HCT116 (cell line): ENCODE results near the gene SH3PXD2A. TPM values are rescaled to one million over a fixed set of nuclear protein-coding genes. Genes with fewer than 3 reads are reported as not detected.

Experiments
- ATAC-seq: fragments of 200-7000 bp; cut with Tn5 transposase; 2 replicates; pipeline ENCODE4 v1.9.1; 2020; ENCODE audit warnings: mild to moderate bottlenecking, moderate library complexity
- BruUV-seq: library from RNA; stranded (reverse); fragments of 400-500 nt; replicated peaks from 2 replicates; lab custom pipeline; 2021; lab: Mats Ljungman, UMichigan
- CTCF ChIA-PET: fragments of 300-600 bp; sonication (Branson Sonifier 250); formaldehyde crosslinking; loops from one replicate; lab custom pipeline; 2021; ENCODE audit warnings: antibody characterized with exemption; lab: Charles Lee
- POLR2A ChIA-PET: fragments of 300-600, 350-600 bp; sonication (Branson Sonifier 250); formaldehyde crosslinking; loops from one replicate; lab custom pipeline; 2021; ENCODE audit warnings: antibody characterized with exemption; lab: Charles Lee
- RAD21 ChIA-PET, 2 experiments: fragments of 300-600 bp; sonication (Branson Sonifier 250); formaldehyde crosslinking; loops; one replicate each; lab custom pipeline; 2023; ENCODE audit warnings: low total read pairs in 2 of 2; ENCODE audit not compliant: uncharacterized antibody in 2 of 2, unreplicated experiment in 2 of 2, low non-redundant PET in 1 of 2; lab: Charles Lee
- DNase-seq: peaks from one replicate; pipeline ENCODE4 v3.0.0-alpha.2; 2010; ENCODE audit warnings: low read depth, low spot score
- H2AFZ ChIP-seq: fragments of 200-600 bp; shearing (Covaris generic), sonication (generic); 2 replicates; pipeline ENCODE4 v1.6.1; 2017; ENCODE audit warnings: low read depth, mixed run types, mixed read lengths, antibody characterized with exemption, low read length; ENCODE audit not compliant: poor library complexity, severe bottlenecking
- H3K27ac ChIP-seq: 2 replicates; pipeline ENCODE4 v1.5.1; 2012; ENCODE audit warnings: low read depth, low read length
- H3K27me3 ChIP-seq: fragments of 200-600 bp; sonication (generic); 2 replicates; pipeline ENCODE4 v1.6.1; 2016; ENCODE audit warnings: mixed run types, low read length, mixed read lengths; ENCODE audit not compliant: insufficient read depth
- H3K36me3 ChIP-seq, 2 experiments: fragments of 200-500 bp in 1 of 2; fragments of 200-600 bp in 1 of 2; sonication (Bioruptor generic) in 1 of 2; sonication (generic) in 1 of 2; 2 replicates each; pipeline versions ENCODE4 v1.5.1 to v1.6.1; 2014 to 2016; ENCODE audit warnings: low read length in 2 of 2, inconsistent platforms in 1 of 2, mixed read lengths in 1 of 2, mixed run types in 1 of 2; ENCODE audit not compliant: insufficient read depth in 2 of 2, control insufficient read depth in 1 of 2
- H3K4me1 ChIP-seq, 2 experiments: fragments of 200-600 bp in 1 of 2; sonication (generic) in 1 of 2; 2 replicates each; pipeline versions ENCODE4 v1.5.1 to v1.6.1; 2012 to 2017; ENCODE audit warnings: low read length in 2 of 2, inconsistent platforms in 1 of 2, mild to moderate bottlenecking in 1 of 2, mixed read lengths in 1 of 2, mixed run types in 1 of 2, moderate library complexity in 1 of 2; ENCODE audit not compliant: insufficient read depth in 2 of 2, control insufficient read depth in 1 of 2
- H3K4me2 ChIP-seq: fragments of 200-600 bp; sonication (generic); 2 replicates; pipeline ENCODE4 v1.6.1; 2017; ENCODE audit warnings: mixed run types, low read length, mixed read lengths
- H3K4me3 ChIP-seq, 2 experiments: fragments of 200-600 bp in 1 of 2; sonication (generic) in 1 of 2; replicated peaks in 1 of 2; 2 replicates each; pipeline ENCODE4 v1.5.1; 2011 to 2016; ENCODE audit warnings: low read length in 2 of 2, control low read depth in 1 of 2, low read depth in 1 of 2, mild to moderate bottlenecking in 1 of 2, mixed read lengths in 1 of 2, mixed run types in 1 of 2
- H3K79me2 ChIP-seq: fragments of 200-600 bp; sonication (generic); 2 replicates; pipeline ENCODE4 v1.6.1; 2017; ENCODE audit warnings: mild to moderate bottlenecking, mixed run types, low read length, moderate library complexity, mixed read lengths; ENCODE audit not compliant: insufficient read depth
- H3K9ac ChIP-seq: fragments of 200-600 bp; sonication (generic); 2 replicates; pipeline ENCODE4 v1.6.1; 2016; ENCODE audit warnings: low read length, mixed read lengths
- H3K9me2 ChIP-seq: fragments of 200-600 bp; sonication (generic), shearing (Covaris generic); 2 replicates; pipeline ENCODE4 v1.6.1; 2017; ENCODE audit warnings: mixed run types, mild to moderate bottlenecking, moderate library complexity; ENCODE audit not compliant: insufficient read depth
- H3K9me3 ChIP-seq, 2 experiments: fragments of 200-500 bp in 1 of 2; fragments of 200-600 bp in 1 of 2; sonication (Bioruptor generic) in 1 of 2; sonication (generic) in 1 of 2; 2 replicates each; pipeline ENCODE4 v1.6.1; 2014 to 2017; ENCODE audit warnings: low read length in 2 of 2, mixed read lengths in 2 of 2, inconsistent platforms in 1 of 2, low read depth in 1 of 2, mild to moderate bottlenecking in 1 of 2, mixed run types in 1 of 2, moderate library complexity in 1 of 2; ENCODE audit not compliant: control insufficient read depth in 1 of 2, insufficient read depth in 1 of 2
- H4K20me1 ChIP-seq: fragments of 200-600 bp; sonication (generic), shearing (Covaris generic); 2 replicates; pipeline ENCODE4 v1.6.1; 2017; ENCODE audit warnings: mixed run types, mild to moderate bottlenecking, moderate library complexity; ENCODE audit not compliant: insufficient read depth
- POLR2AphosphoS5 ChIP-seq: IDR thresholded peaks from 2 replicates; pipeline ENCODE4 v1.6.1; 2011; ENCODE audit warnings: mild to moderate bottlenecking, low read depth, low read length, moderate library complexity
- SIN3A ChIP-seq: IDR thresholded peaks from 2 replicates; pipeline ENCODE4 v1.6.1; 2012; ENCODE audit warnings: low read depth
- TCF7L2 ChIP-seq: IDR thresholded peaks from 2 replicates; pipeline ENCODE4 v1.7.0; 2011; ENCODE audit warnings: borderline replicate concordance, inconsistent platforms; ENCODE audit not compliant: insufficient read depth, insufficient read length; ENCODE audit errors: extremely low read depth
- YY1 ChIP-seq: IDR thresholded peaks from 2 replicates; pipeline ENCODE4 v1.6.1; 2011; ENCODE audit warnings: low read length, low read depth, moderate library complexity, mild to moderate bottlenecking; ENCODE audit not compliant: insufficient replicate concordance; ENCODE audit errors: extremely low read depth
- ZBTB33 ChIP-seq: IDR thresholded peaks from 2 replicates; pipeline ENCODE4 v1.6.1; 2011; ENCODE audit warnings: mild to moderate bottlenecking, low read length, moderate library complexity; ENCODE audit not compliant: insufficient replicate concordance; ENCODE audit errors: extremely low read depth
- ZFX ChIP-seq: fragments of 450-650 bp; IDR thresholded peaks from 2 replicates; pipeline ENCODE4 v1.6.1; 2017
- intact Hi-C: fragments of 100-400 bp; cut with micrococcal nuclease; formaldehyde crosslinking; loops from 2 replicates; pipeline ENCODE4 v1.10.0; 2022
- total RNA-seq: library from RNA; stranded (reverse); gene quantifications from one replicate; pipeline ENCODE4 v1.2.1, GENCODE V29; 2021; ENCODE audit not compliant: unreplicated experiment
- TF ChIP-seq, protein P1 (sequence below): IDR thresholded peaks from 2 replicates; pipeline ENCODE4 v1.6.1; 2012

SH3PXD2A gene
- total RNA-seq, 1 experiment from 2014 or later = 8.7 TPM

GRCh38 chr10:103616705-103617601, 238.4 kb downstream of the SH3PXD2A start (continued):
- TF ChIP-seq TCF7L2 (no peak), POLR2AphosphoS5 (no peak), SIN3A (no peak)

GRCh38 chr10:103614306-103615158, 240.8 kb downstream of the SH3PXD2A start:
- no peak overlapping the region for H3K4me2 ChIP-seq
- BruUV-seq = no TSS peak
- no peaks in the 10 kb centered on the region for H4K20me1 ChIP-seq
- ATAC-seq = no peak
- ChIA-PET RAD21 (no interaction called here), POLR2A (no interaction called here), CTCF (interaction anchor here (1.8 to 3.0 kb wide), 3 partner anchors 9 to 72 kb away, joined by 5 to 12 read pairs (median 6); no protein-coding TSS in a partner anchor)
- no peaks in the 10 kb centered on the region for H3K79me2 ChIP-seq
- no peaks in the 10 kb centered on the region for H3K9me3 ChIP-seq
- H3K27ac ChIP-seq = no peak overlapping the region
- H3K9me2 ChIP-seq = no peaks in the 10 kb centered on the region
- H3K4me3 ChIP-seq = no peak overlapping the region
- intact Hi-C loops = no loop called here
- no peak for TF ChIP-seq POLR2AphosphoS5
- TF ChIP-seq YY1 = no peak
- no peak for TF ChIP-seq ZFX
- TF ChIP-seq ZBTB33 = no peak
- TF ChIP-seq, protein P1, sequence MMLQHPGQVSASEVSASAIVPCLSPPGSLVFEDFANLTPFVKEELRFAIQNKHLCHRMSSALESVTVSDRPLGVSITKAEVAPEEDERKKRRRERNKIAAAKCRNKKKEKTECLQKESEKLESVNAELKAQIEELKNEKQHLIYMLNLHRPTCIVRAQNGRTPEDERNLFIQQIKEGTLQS = no peak
- H2AFZ ChIP-seq = no peak overlapping the region
- no peak for DNase-seq
- H3K9ac ChIP-seq = no peak overlapping the region
- H3K36me3 ChIP-seq = no peaks in the 10 kb centered on the region
- no peaks in the 10 kb centered on the region for H3K27me3 ChIP-seq
- peaks cover 0 to 5% of the 10 kb centered on the region in 2 experiments; a peak in 1 of 4 replicates for H3K4me1 ChIP-seq
